ENCODE results near the gene SLC6A13.
"Not testable (repeated sequence)": the region's sequence is repeated elsewhere in the genome, so short reads cannot be mapped to it uniquely, and the experiment has no call there.

The SLC6A13 gene

GRCh38 chr12:238116-238515 lies 24.5 kb downstream of the SLC6A13 start:
- no peak for TF ChIP-seq CTCF (conservative IDR thresholded peaks at IDR 0.05; ENCODE audit: low read depth)
- DNase-seq (ENCODE audit: low spot score) = no peak
- no peak overlapping the region for H3K27ac ChIP-seq
- POLR2A ChIA-PET (ENCODE audit: low non-redundant PET) = no interaction called here
- CTCF ChIA-PET = interaction anchor here (0.6 kb wide), 1 partner anchor 306 kb away, joined by 3 read pairs; no protein-coding TSS in a partner anchor

- CTCF ChIA-PET = no interaction called here
- POLR2A ChIA-PET (ENCODE audit: low non-redundant PET) = no interaction called here
- H3K27ac ChIP-seq = no peak overlapping the region
- no peak for TF ChIP-seq CTCF (conservative IDR thresholded peaks at IDR 0.05; ENCODE audit: low read depth)
- DNase-seq (ENCODE audit: low spot score) = no peak
Measured at GRCh38 chr12:237026-237815, 25.4 kb downstream of the SLC6A13 start.

DNA sequence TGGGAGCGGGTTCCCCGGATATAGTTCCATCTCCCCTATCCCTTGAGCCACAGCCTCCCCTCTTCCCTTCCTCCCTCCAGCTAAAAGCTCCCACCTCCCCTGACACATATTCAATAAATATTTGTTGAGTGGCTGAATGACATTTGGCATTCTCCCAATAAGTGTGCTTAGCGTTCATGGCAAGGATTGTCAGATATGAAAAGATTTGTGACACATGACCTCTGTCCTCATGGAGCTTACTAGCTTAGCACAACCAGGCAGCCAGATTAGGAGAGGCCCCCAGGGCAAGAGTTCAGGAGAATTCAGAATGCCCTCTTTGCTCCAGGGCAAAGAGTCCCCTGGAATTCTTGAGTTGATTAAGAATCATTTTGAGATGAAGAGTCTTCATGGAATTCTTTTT lies 26.2 kb downstream of the SLC6A13 start:
- H3K27ac ChIP-seq = no peak overlapping the region
- ChIA-PET POLR2A (ENCODE audit: low non-redundant PET) (no interaction called here), CTCF (no interaction called here)
- no peak for DNase-seq (ENCODE audit: low spot score)
- TF ChIP-seq CTCF (conservative IDR thresholded peaks at IDR 0.05; ENCODE audit: low read depth) = no peak

GRCh38 chr12:235967-236366 lies 26.7 kb downstream of the SLC6A13 start:
- DNase-seq (ENCODE audit: low spot score); CTCF ChIA-PET; POLR2A ChIA-PET (ENCODE audit: low non-redundant PET); H3K27ac ChIP-seq: not testable (repeated sequence)

DNA sequence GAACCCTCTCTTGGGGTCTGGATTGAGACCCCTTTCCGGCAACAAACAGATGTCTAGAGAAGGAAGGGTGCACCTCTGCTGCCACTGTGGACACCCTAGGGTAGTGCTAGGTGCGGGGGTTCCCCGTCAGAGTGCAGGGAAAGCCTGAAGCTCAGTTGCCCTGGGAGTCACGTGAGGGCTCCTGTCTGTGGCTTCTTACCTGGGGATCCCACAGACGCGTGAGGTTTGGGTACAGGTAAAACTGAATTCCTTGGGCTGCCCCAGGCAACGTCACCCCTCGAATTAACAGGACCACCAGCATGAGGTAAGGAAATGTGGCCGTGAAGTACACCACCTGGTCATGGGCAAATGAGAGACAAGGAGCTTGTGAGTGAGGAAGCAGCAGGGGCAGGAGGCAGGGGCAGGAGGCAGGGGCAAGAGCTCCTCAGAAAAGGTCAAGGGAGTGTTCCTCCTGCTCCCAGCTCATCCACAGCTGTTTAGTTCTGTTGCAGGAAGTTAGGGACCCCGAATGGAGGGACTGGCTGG lies 27.7 kb downstream of the SLC6A13 start:
- no peak for DNase-seq (ENCODE audit: low spot score)
- no peak for TF ChIP-seq CTCF (conservative IDR thresholded peaks at IDR 0.05; ENCODE audit: low read depth)

GRCh38 chr12:234019-234418 lies 28.6 kb downstream of the SLC6A13 start:
- POLR2A ChIA-PET (ENCODE audit: low non-redundant PET) = no interaction called here
- CTCF ChIA-PET = interaction anchor here (0.6 kb wide), 1 partner anchor 1321 kb away, joined by 4 read pairs; no protein-coding TSS in a partner anchor
- no peak overlapping the region for H3K27ac ChIP-seq
- DNase-seq (ENCODE audit: low spot score) = no peak
- TF ChIP-seq CTCF (conservative IDR thresholded peaks at IDR 0.05; ENCODE audit: low read depth) = no peak

More for the DNA sequence above, 27.7 kb downstream of the SLC6A13 start:
- POLR2A ChIA-PET (ENCODE audit: low non-redundant PET) = no interaction called here
- no peak overlapping the region for H3K27ac ChIP-seq
- CTCF ChIA-PET = interaction anchor here (0.6 kb wide), 2 partner anchors 20 to 23 kb away, joined by 3 to 5 read pairs; no protein-coding TSS in a partner anchor

GRCh38 chr12:233615-233968 lies 29.0 kb downstream of the SLC6A13 start:
- DNase-seq (ENCODE audit: low spot score) = no peak
- POLR2A ChIA-PET (ENCODE audit: low non-redundant PET) = no interaction called here
- no peak overlapping the region for H3K27ac ChIP-seq
- no peak for TF ChIP-seq CTCF (conservative IDR thresholded peaks at IDR 0.05; ENCODE audit: low read depth)
- CTCF ChIA-PET = no interaction called here
